A204.1 (cell line): Measurements from ENCODE around the gene SIRPA.

ENCODE experiments used
- FAIRE-seq: peaks from 2 replicates; lab custom pipeline; 2012; peaks lifted over from hg19 to GRCh38; lab: Jason Lieb, UNC

SIRPA gene

GRCh38 chr20:1951436-1952115 is 56.4 kb downstream of the SIRPA start:
- FAIRE-seq, result no peak

DNA sequence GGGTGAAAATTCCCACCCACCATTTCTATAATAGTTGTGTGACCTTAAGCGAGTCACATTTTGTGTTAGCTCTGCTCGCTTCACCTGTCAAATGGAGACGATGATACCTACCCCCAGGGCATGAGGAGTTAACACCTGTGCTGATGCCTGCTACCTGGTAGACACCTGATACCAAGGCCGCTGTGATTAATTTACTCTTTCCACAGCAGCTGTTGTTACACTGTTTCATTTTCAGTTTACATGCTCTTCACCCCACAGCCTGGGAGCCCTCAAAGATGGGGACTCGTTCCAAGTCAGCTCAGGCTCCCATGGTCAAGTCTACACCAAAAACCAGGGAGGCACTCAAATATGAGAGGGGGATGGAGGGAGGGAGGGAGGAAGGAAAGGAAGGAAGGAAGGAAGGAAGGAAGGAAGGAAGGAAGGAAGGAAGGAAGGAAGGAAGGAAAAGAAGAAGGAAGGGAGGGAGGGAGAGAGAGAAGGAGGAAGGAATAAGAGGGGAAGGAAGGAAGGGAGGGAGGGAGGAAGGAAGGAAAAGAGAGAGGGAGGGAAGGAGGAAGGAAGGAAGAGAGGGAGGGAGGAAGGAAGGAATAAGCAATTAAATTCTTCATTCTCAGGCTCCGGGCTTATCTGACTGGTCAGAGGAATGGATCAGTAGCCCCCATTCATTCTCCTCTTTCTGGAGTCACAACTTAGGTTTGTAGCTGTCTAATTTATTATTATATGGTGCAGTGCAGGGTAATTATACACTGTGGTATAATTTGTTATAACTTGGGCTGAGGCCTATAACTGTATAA is 57.7 kb downstream of the SIRPA start:
- no peak for FAIRE-seq

DNA sequence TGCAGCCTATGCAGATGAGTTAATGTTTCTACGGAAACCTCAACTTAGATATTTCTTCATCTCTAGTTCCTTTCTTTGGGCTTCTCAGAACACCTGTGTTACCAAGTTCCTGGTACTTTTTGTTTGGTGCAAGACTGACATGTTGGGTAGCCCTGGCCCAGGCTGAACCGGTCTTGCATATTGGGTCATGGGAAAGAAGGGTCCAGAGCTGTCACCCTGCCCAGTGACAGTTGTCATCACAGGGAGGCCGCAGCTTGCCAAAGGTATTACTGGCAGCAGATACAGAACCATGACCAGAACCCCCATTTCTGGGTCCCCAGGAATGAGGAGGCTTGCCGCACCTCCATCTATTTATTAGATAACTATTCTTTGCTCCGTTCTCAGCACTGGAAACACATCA is 58.4 kb downstream of the SIRPA start:
- FAIRE-seq, result no peak

DNA sequence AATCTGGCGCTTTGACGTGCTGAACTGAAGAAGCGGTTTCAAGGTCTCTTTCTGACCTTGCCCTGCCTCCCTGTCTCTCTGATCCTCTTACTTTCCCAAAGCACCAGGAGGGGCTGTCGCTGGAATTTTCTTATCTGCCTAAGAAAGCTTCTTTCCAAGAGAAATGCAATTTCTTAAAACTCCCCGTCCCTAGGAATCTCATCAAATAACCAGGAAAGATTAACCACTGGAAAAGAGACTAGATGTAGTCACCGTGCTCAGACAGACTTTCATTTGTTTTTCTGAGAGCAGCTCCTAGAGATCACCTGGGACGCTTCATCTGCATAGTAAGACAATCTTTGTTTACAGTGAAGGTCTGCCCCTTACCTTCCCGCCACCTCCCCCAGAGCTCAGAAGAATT is 60.0 kb downstream of the SIRPA start:
- no peak for FAIRE-seq

- FAIRE-seq, result no peak
Observed at GRCh38 chr20:1958426-1958825, 63.2 kb downstream of the SIRPA start.

DNA sequence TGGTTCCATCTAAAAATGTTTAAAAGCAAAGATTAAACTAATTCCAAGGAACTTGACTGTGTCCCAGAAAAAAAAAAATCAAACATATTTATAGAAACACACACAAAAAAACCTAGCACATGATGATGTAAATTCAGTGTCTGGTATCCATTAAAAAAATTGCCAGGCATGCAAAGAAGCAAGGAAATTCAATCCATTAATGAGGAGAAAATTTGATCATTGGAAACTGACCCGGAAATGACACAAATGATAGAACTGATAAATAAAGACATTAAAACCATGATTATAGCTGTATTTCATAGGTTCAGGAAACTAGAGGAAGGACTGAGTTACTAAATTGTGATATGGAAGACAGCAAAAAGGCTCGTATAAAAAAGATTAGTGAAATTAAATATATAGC is 63.9 kb downstream of the SIRPA start:
- no peak for FAIRE-seq

- no peak for FAIRE-seq
Observed at GRCh38 chr20:1961374-1961773, 66.2 kb downstream of the SIRPA start.

DNA sequence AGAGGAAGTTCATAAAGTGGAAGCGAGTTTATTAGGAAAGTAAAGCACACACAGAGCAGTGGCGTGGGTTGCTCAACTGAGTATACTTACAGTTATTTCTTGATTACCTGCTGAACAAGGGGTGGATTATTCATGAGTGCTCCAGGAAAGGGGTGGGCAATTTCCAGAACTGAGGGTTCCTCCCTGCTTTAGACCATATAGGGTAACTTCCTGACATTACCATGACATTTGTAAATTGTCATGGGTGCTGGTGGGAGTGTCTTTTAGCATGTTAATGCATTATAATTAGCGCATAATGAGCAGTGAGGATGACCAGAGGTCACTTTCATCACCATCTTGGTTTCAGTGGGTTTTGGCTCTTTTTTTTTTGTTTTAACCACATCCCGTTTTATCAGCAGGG is 68.9 kb downstream of the SIRPA start:
- FAIRE-seq, result no peak

- no peak for FAIRE-seq
Observed at GRCh38 chr20:1964659-1965405, 69.6 kb downstream of the SIRPA start.

GRCh38 chr20:1965520-1966351 is 70.5 kb downstream of the SIRPA start:
- no peak for FAIRE-seq

- no peak for FAIRE-seq
Observed at GRCh38 chr20:1968964-1969363, 73.8 kb downstream of the SIRPA start.

DNA sequence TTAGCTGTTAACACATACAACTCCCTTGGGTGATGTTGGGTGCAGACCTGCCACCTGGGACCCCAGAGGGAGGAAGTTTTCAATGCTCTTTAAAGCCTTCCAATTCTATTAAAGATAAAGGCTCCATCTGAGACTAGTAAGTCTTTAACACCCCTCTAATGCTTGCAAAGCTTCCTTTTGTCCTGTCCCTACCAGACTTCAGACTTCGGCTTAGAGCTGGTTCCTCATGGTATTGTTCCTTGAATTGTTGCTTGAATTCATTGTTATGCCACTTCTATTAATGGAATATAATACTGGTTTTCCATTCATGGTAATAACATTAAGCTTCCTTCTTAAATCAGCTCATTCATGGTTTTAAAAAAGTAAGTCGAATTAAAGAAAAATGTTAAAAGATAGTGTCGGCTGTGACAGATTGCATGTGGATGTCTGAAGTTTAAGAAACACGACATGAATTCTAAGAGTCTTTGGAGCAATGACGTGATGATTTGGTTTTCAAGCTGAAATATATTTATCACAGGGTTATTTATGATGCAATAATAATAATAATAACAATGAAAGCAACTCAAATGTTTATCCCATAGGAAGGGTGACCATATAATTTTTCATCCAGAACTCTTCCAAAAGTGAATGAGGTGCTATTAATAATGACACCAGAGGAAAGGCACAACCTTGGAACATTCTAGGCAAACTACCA is 76.8 kb downstream of the SIRPA start:
- FAIRE-seq, result no peak

GRCh38 chr20:1973601-1974440 is 78.6 kb downstream of the SIRPA start:
- FAIRE-seq, result no peak

GRCh38 chr20:1975291-1975690 is 80.1 kb downstream of the SIRPA start:
- no peak for FAIRE-seq

DNA sequence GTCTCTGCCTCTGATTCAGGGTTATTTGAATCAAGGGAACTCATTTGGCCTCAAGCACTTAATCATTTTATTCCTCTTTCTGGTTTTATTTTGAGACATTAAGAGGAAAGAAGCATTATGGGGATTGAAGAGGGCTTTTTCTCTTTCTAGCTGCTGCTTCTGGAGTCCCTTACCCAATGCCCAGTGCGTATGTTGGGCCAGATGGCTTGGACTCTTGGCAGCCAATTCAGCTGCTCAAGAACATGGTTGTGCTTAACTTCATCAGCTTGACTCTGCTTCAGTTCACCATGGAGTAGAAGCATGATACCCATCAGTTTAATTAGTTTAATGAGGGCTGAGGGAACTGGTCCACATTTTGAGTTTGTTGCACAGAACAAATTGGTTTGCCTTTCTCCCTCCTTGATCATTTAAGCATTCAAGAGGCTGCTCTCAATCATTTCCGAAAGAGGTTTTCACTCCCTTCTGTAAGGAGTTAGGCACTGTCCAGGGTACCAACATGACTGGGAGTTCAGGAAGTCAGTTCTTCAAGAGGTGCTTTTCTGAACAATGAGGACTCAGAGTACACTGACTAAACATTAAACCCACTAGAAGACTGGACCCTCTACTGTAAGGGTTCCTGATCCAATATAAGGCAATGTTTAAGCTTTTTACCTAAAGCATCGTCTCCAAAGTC is 84.0 kb downstream of the SIRPA start:
- no peak for FAIRE-seq

GRCh38 chr20:1982686-1983085 is 87.5 kb downstream of the SIRPA start:
- FAIRE-seq, result no peak

DNA sequence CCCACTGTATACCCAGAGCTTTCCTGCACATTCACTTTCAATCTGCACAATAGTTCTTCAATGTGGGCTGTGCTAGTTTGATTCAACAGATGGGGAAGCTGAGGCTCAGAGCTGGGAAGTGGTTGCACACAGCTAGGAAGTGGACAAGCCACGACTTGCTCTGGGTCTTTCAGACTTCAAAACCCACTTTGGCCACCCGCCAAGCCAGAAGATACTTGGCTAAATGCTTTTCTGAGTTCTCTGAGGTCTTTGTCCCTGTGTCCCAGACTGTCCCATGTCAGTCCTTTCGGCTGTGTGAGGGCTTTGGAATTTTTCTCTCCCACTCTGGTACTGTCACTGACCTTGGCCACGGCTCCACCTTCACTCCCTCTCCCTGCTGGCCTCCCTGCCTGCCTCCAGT is 88.1 kb downstream of the SIRPA start:
- no peak for FAIRE-seq

DNA sequence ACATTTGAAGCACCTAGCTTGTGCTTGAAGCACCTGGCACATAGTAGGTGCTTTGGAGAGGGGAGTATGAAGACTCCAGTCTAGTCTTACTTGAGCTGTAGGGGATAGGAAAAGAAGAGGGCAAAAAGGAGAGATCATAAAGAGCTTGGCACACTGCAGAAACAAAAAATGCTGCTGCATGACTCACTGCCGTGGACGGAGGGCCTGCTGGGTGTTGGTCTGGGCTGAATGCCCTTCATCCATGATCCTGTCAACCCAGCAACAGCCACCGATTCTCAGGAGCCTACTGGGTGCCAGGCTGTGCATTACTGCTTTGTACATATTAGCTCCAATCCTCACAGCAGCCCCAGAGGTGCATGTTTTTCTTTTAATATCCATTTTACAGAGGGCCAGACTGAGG is 92.6 kb downstream of the SIRPA start:
- FAIRE-seq, result no peak
